Activated CD8-positive, alpha-beta T cell treated with anti-CD3 and anti-CD28 coated beads for 36 hours (primary cell): ENCODE results near the gene PSMB3. TPM values are rescaled to one million over a fixed set of nuclear protein-coding genes. Genes with fewer than 3 reads are reported as not detected.

Source experiments
- ATAC-seq: fragments of 200-7000 bp; cut with Tn5 transposase; one replicate; pipeline ENCODE4 v1.10.0; 2021; ENCODE audit warnings: mild to moderate bottlenecking, moderate library complexity
- CTCF ChIA-PET: fragments of 350-600 bp; sonication (Branson Sonifier 250); formaldehyde crosslinking; loops from one replicate; lab custom pipeline; 2021; ENCODE audit warnings: antibody characterized with exemption; lab: Charles Lee
- POLR2A ChIA-PET: fragments of 350-600 bp; sonication (Branson Sonifier 250); formaldehyde crosslinking; loops from one replicate; lab custom pipeline; 2021; ENCODE audit warnings: antibody characterized with exemption; lab: Charles Lee
- DNase-seq: peaks from one replicate; pipeline ENCODE4 v3.0.0-alpha.2; 2020
- H3K27ac Mint-ChIP-seq: one replicate; pipeline ENCODE4 v1.8.0; 2021; ENCODE audit warnings: mild to moderate bottlenecking, mixed read lengths
- H3K27me3 Mint-ChIP-seq: one replicate; pipeline ENCODE4 v1.8.0; 2021; ENCODE audit warnings: mixed read lengths
- H3K36me3 Mint-ChIP-seq: one replicate; pipeline ENCODE4 v1.8.0; 2021; ENCODE audit warnings: low read depth, mixed read lengths
- H3K4me1 Mint-ChIP-seq: one replicate; pipeline ENCODE4 v1.8.0; 2021; ENCODE audit warnings: low read depth, mixed read lengths
- H3K4me3 Mint-ChIP-seq: one replicate; pipeline ENCODE4 v1.8.0; 2021; ENCODE audit warnings: mild to moderate bottlenecking, moderate library complexity, mixed read lengths
- H3K9me3 Mint-ChIP-seq: one replicate; pipeline ENCODE4 v1.8.0; 2021; ENCODE audit warnings: mixed read lengths
- intact Hi-C: fragments of 100-400 bp; cut with micrococcal nuclease; formaldehyde crosslinking; loops from one replicate; pipeline ENCODE4 v1.10.0; 2022
- total RNA-seq, 2 experiments: library from RNA; stranded (reverse); gene quantifications; one replicate each; pipeline ENCODE4 v1.2.3, GENCODE V29; 2021
- TF ChIP-seq, protein P1 (sequence below): fragments of 200-600 bp; IDR thresholded peaks from one replicate; pipeline ENCODE4 v1.8.0; 2022; ENCODE audit warnings: antibody characterized with exemption, mild to moderate bottlenecking

PSMB3 gene
- total RNA-seq, 2 experiments from 2014 or later = 275 to 279 TPM

DNA sequence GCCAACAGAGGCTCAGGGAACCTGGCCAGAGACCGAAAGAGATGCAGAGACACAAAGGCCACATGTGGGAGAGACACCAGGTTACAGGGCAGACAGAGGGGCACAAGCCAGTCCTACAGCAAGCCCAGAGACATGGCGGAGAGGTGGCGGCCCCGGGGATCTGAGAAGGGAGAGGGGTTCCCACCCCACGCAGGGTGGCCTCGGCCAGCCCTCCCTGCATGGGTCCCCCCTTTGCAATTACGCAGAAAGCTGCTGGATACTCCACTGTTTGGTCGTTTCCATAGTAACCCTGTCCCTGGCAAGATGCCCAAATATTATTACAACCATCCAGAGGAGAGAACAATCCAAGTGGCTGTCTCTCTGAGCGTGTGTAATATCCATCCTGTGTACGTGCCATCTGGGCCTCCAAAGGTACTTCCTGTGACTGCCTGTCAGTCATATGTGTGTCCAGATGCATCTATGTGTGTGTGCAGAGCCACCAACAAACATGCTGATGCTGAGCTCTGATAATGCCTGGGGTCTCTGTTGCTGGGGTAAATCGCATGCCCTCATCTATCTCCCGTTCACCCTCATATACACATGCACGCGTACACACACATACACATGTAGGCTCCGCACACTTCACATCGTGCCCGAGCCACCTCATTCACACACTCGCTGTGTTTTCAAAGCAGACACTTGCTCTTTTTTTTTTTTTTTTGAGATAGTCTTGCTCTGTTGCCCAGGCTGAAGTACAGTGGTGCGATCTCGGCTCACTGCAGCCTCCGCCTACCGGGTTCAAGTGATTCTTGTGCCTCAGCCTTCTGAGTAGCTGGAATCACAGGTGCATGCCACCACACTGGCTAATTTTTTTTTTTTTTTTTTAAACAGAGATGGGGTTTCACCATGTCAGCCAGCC is 9.9 kb upstream of the PSMB3 start:
- ChIA-PET POLR2A (interaction anchor here (0.7 to 2.3 kb wide), 6 partner anchors 10 to 38 kb away, joined by 3 to 9 read pairs (median 4); partner anchors contain the start of genes MLLT6 and PSMB3), CTCF (interaction anchor here (1.0 to 5.3 kb wide), 2 partner anchors 7 to 12 kb away, joined by 4 to 42 read pairs; no protein-coding TSS in a partner anchor)
- H3K27ac Mint-ChIP-seq = no peak overlapping the region
- ATAC-seq (peak; percentile 73), DNase-seq (peak; percentile 35)
- TF ChIP-seq, protein P1, sequence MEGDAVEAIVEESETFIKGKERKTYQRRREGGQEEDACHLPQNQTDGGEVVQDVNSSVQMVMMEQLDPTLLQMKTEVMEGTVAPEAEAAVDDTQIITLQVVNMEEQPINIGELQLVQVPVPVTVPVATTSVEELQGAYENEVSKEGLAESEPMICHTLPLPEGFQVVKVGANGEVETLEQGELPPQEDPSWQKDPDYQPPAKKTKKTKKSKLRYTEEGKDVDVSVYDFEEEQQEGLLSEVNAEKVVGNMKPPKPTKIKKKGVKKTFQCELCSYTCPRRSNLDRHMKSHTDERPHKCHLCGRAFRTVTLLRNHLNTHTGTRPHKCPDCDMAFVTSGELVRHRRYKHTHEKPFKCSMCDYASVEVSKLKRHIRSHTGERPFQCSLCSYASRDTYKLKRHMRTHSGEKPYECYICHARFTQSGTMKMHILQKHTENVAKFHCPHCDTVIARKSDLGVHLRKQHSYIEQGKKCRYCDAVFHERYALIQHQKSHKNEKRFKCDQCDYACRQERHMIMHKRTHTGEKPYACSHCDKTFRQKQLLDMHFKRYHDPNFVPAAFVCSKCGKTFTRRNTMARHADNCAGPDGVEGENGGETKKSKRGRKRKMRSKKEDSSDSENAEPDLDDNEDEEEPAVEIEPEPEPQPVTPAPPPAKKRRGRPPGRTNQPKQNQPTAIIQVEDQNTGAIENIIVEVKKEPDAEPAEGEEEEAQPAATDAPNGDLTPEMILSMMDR = no peak
- no peak overlapping the region for H3K4me3 Mint-ChIP-seq
- H3K36me3 Mint-ChIP-seq = no peaks in the 10 kb centered on the region
- H3K4me1 Mint-ChIP-seq = peaks cover 13% of the 10 kb centered on the region
- no peaks in the 10 kb centered on the region for H3K9me3 Mint-ChIP-seq
- H3K27me3 Mint-ChIP-seq = peaks cover 22% of the 10 kb centered on the region
- intact Hi-C loops = no loop called here

GRCh38 chr17:38743556-38744171 is 8.9 kb upstream of the PSMB3 start:
- ATAC-seq = no peak
- no peak for DNase-seq
- TF ChIP-seq, protein P1 = no peak
- Mint-ChIP-seq H3K36me3 (no peaks in the 10 kb centered on the region), H3K4me3 (no peak overlapping the region), H3K9me3 (no peaks in the 10 kb centered on the region), H3K4me1 (peaks cover 15% of the 10 kb centered on the region), H3K27ac (no peak overlapping the region), H3K27me3 (peaks cover 26% of the 10 kb centered on the region)
- ChIA-PET POLR2A (interaction anchor here (1.3 to 2.3 kb wide), 5 partner anchors 9 to 39 kb away, joined by 4 to 9 read pairs (median 4); partner anchors contain the start of genes MLLT6 and PSMB3), CTCF (interaction anchor here (5.3 kb wide), 1 partner anchor 8 kb away, joined by 42 read pairs; no protein-coding TSS in a partner anchor)
- intact Hi-C loops = no loop called here

GRCh38 chr17:38745545-38745944 is 7.0 kb upstream of the PSMB3 start:
- no peaks in the 10 kb centered on the region for H3K36me3 Mint-ChIP-seq
- H3K27me3 Mint-ChIP-seq = peaks cover 39% of the 10 kb centered on the region
- ATAC-seq (no peak), DNase-seq (no peak)
- POLR2A ChIA-PET = interaction anchor here (0.9 to 1.9 kb wide), 3 partner anchors 15 to 41 kb away, joined by 4 to 8 read pairs (median 4); partner anchors contain the start of genes CISD3 and MLLT6
- H3K27ac Mint-ChIP-seq = no peak overlapping the region
- intact Hi-C loops = no loop called here
- peaks cover 25% of the 10 kb centered on the region for H3K4me1 Mint-ChIP-seq
- H3K4me3 Mint-ChIP-seq = no peak overlapping the region
- TF ChIP-seq, protein P1 = no peak
- CTCF ChIA-PET = interaction anchor here (1.8 to 5.3 kb wide), 3 partner anchors 10 to 69 kb away, joined by 4 to 42 read pairs (median 10); no protein-coding TSS in a partner anchor
- no peaks in the 10 kb centered on the region for H3K9me3 Mint-ChIP-seq

DNA sequence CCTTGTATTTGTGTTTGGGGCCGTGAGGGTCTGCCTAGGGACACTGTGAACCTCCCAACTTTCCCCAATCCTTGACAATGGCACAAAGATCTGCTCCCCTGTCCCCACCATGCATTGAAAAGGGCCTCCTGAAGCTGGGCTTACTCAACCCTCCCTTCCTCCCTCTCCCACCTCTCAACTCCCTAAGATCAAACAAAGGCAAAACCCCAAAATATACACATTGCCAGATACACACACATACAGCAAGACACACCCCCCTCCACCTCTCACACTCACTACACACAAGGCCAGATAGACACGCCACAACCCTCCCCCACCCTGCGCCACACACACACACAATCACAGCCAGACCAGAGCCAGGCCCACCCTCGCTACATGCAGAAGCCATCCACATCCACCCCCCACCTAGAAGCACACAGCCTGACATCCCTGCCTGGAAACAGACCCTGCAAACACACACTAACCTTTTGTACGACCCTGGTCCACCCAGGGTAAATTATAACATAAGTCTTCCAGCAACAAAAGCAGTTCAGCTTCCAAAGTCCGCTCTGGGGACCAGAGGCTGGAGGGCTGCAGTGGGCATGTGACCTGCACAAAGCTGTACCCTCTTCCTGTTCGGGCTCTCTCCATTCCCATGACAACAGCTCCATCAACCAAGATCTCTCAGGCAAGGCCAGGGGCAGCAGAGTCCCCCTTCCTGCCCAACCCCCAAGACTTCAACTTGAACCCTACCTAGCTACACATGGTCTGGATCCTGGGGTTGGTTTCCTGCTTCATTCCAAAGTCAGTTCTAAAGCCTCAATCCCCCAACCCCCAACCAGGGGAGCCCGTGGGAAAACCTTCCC is 6.3 kb upstream of the PSMB3 start:
- ATAC-seq = no peak
- Mint-ChIP-seq H3K36me3 (no peaks in the 10 kb centered on the region), H3K27ac (no peak overlapping the region), H3K27me3 (peaks cover 46% of the 10 kb centered on the region), H3K4me1 (peaks cover 31% of the 10 kb centered on the region), H3K4me3 (peak overlapping the region; percentile 41), H3K9me3 (no peaks in the 10 kb centered on the region)
- TF ChIP-seq, protein P1 = no peak
- intact Hi-C loops = no loop called here
- no peak for DNase-seq
- ChIA-PET CTCF (interaction anchor here (0.9 to 5.3 kb wide), 5 partner anchors 11 to 188 kb away, joined by 3 to 42 read pairs (median 4); no protein-coding TSS in a partner anchor), POLR2A (interaction anchor here (0.8 to 1.9 kb wide), 6 partner anchors 15 to 45 kb away, joined by 3 to 8 read pairs (median 4); partner anchors contain the start of genes CISD3 and MLLT6)
